ENCODE results near the gene CRYGS. TPM values are rescaled to one million over a fixed set of nuclear protein-coding genes. Genes with fewer than 3 reads are reported as not detected.

CRYGS gene
- total RNA-seq, 1 donor from 2014 or later, result 0.79 TPM

DNA sequence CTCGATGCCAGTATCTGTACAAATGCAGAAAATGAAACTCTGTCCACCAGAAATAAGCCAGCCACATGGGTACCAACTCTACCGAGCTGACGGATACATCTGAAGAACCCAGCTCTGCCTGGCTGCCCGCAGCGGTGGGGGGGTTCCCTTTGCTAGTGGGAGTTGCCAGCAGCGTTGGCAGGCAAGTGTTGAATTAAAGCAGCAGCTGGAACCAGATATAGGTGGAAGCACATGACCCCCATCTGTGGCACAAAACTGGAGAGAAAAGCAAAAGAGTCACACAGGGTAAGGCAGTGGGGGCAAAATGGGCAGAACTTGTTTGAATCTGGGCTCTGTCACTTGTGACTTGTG is 17.9 kb downstream of the CRYGS start:
- no peaks in the 10 kb centered on the region for H3K36me3 ChIP-seq (ENCODE audit: control insufficient read depth, insufficient read depth, low read length)
- TF ChIP-seq CTCF (IDR thresholded peaks at IDR 0.05; ENCODE audit: insufficient read depth, low read length, severe bottlenecking), result no peak
- peaks cover 2% of the 10 kb centered on the region for H3K27me3 ChIP-seq (ENCODE audit: control insufficient read depth, insufficient read depth, low read length)
- FAIRE-seq (no peak), DNase-seq (ENCODE audit: low read depth) (no peak)
- no peak overlapping the region for H3K4me3 ChIP-seq (ENCODE audit: low read depth, low read length)

- no peak for TF ChIP-seq CTCF (IDR thresholded peaks at IDR 0.05; ENCODE audit: insufficient read depth, low read length, severe bottlenecking)
- Histone ChIP-seq H3K27me3 (ENCODE audit: control insufficient read depth, insufficient read depth, low read length) (peaks cover 2% of the 10 kb centered on the region), H3K4me3 (ENCODE audit: low read depth, low read length) (no peak overlapping the region), H3K36me3 (ENCODE audit: control insufficient read depth, insufficient read depth, low read length) (no peaks in the 10 kb centered on the region)
- DNase-seq (ENCODE audit: low read depth), result no peak
- FAIRE-seq, result no peak
These were observed 18.6 kb downstream of the CRYGS start for GRCh38 chr3:186525369-186526255.

DNA sequence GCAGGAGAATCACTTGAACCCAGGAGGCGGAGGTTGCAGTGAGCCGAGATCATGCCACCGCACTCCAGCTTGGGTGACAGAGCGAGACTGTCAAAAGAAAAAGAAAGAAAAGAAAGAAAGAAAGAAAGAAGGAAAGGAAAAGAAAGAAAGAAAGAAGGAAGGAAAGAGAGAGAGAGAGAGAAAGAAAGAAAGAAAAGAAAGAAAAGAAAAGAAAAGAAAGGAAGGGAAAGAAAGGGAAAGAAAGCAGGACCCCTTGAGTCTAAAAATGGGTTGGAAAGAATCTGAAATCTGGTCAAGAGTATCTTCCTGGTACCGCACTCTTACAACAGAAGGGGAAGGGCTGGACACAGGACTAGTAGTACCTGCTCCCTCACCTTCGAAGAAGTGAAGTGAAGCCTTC is 19.6 kb downstream of the CRYGS start:
- DNase-seq (ENCODE audit: low read depth) (no peak), FAIRE-seq (no peak)
- no peaks in the 10 kb centered on the region for H3K36me3 ChIP-seq (ENCODE audit: control insufficient read depth, insufficient read depth, low read length)
- no peak for TF ChIP-seq CTCF (IDR thresholded peaks at IDR 0.05; ENCODE audit: insufficient read depth, low read length, severe bottlenecking)
- H3K27me3 ChIP-seq (ENCODE audit: control insufficient read depth, insufficient read depth, low read length), result peaks cover 2% of the 10 kb centered on the region
- H3K4me3 ChIP-seq (ENCODE audit: low read depth, low read length), result no peak overlapping the region

DNA sequence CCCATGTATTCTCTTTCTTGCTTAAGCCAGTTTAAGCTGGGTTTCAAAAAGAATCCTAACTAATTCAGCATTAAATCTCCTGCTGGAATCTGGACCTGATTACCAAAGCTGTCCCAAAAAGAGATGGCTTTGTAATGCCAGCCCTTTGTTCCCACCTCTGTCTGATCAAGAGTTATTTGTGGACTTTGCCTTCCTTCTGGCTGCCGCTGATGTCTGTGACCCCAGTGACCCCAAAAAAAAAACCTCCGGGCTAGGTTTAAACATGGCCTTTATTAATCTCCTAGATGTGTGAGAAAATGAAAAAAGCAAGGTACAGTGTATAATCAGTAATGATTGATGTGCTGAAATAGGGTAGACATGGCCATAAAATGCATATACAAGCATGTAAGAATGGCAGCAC is 20.7 kb downstream of the CRYGS start:
- no peak for TF ChIP-seq CTCF (IDR thresholded peaks at IDR 0.05; ENCODE audit: insufficient read depth, low read length, severe bottlenecking)
- no peaks in the 10 kb centered on the region for H3K36me3 ChIP-seq (ENCODE audit: control insufficient read depth, insufficient read depth, low read length)
- no peak overlapping the region for H3K4me3 ChIP-seq (ENCODE audit: low read depth, low read length)
- no peak for DNase-seq (ENCODE audit: low read depth)
- peaks cover 2% of the 10 kb centered on the region for H3K27me3 ChIP-seq (ENCODE audit: control insufficient read depth, insufficient read depth, low read length)
- no peak for FAIRE-seq

DNA sequence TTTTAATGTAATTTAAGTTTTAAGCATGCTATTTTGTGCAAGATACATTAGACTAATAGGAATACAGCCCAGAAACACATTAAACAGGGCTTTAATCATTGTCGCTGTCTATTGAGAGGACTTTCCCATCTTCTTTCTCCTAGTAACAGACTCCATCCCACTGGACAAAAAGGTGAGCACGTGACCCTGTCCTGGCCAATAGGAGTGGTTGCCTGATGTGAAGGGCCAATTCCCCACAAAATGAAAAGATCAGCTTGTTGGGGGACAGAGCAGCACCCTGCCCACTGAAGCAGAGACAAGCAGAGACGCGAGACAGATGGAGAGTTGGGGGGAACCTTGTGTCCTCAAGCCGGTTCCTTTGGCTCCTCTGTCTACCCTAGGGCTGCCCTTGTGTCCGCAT is 21.2 kb downstream of the CRYGS start:
- no peaks in the 10 kb centered on the region for H3K36me3 ChIP-seq (ENCODE audit: control insufficient read depth, insufficient read depth, low read length)

More for the DNA sequence above, 21.2 kb downstream of the CRYGS start:
- Histone ChIP-seq H3K27me3 (ENCODE audit: control insufficient read depth, insufficient read depth, low read length) (peaks cover 2% of the 10 kb centered on the region), H3K4me3 (ENCODE audit: low read depth, low read length) (no peak overlapping the region)
- FAIRE-seq (no peak), DNase-seq (ENCODE audit: low read depth) (no peak)
- TF ChIP-seq CTCF (IDR thresholded peaks at IDR 0.05; ENCODE audit: insufficient read depth, low read length, severe bottlenecking), result no peak
